ENCODE measurements around the gene KCNMA1. TPM values are rescaled to one million over a fixed set of nuclear protein-coding genes. Genes with fewer than 3 reads are reported as not detected.

Gene KCNMA1
- total RNA-seq, 2 donors from 2014 or later = 23.2 to 44.5 TPM

GRCh38 chr10:77486517-77486916, 151.1 kb downstream of the KCNMA1 start:
- H3K4me3 ChIP-seq = no peak overlapping the region
- TF ChIP-seq, protein P1, sequence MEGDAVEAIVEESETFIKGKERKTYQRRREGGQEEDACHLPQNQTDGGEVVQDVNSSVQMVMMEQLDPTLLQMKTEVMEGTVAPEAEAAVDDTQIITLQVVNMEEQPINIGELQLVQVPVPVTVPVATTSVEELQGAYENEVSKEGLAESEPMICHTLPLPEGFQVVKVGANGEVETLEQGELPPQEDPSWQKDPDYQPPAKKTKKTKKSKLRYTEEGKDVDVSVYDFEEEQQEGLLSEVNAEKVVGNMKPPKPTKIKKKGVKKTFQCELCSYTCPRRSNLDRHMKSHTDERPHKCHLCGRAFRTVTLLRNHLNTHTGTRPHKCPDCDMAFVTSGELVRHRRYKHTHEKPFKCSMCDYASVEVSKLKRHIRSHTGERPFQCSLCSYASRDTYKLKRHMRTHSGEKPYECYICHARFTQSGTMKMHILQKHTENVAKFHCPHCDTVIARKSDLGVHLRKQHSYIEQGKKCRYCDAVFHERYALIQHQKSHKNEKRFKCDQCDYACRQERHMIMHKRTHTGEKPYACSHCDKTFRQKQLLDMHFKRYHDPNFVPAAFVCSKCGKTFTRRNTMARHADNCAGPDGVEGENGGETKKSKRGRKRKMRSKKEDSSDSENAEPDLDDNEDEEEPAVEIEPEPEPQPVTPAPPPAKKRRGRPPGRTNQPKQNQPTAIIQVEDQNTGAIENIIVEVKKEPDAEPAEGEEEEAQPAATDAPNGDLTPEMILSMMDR (IDR thresholded peaks at IDR 0.05) = no peak
- H3K4me1 ChIP-seq = no peaks in the 10 kb centered on the region
- DNase-seq = no peak
- intact Hi-C loops (cut with DNase I) = no loop called here
- H3K9ac ChIP-seq (ENCODE audit: low read depth in 2 of 2, low read length in 2 of 2) = no peak overlapping the region
- no peaks in the 10 kb centered on the region for H3K9me3 ChIP-seq
- H3K36me3 ChIP-seq = no peaks in the 10 kb centered on the region
- no peaks in the 10 kb centered on the region for H3K27me3 ChIP-seq
- H3K27ac ChIP-seq = no peak overlapping the region

DNA sequence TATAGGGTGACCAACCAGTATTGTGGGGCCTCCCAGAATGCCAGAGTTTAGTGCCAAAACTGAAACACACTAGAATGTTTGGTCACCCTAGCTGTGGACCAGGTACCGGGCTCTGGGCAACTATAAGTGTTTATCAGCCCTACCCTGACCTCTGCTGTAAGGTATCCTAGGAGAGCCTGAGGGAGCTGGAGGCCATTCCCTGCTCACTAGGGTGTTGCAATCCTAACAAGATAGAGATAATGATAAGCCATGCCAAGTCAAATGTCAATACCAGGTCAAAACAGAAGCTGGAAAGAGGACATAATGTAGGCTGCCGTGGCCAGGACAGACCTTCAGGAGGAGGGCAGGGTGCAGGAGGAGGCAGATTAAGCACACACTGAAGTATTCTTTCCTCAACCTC, 151.8 kb downstream of the KCNMA1 start:
- Histone ChIP-seq H3K9me3 (no peaks in the 10 kb centered on the region), H3K36me3 (no peaks in the 10 kb centered on the region), H3K27me3 (no peaks in the 10 kb centered on the region), H3K27ac (no peak overlapping the region), H3K4me3 (no peak overlapping the region), H3K9ac (ENCODE audit: low read depth in 2 of 2, low read length in 2 of 2) (no peak overlapping the region), H3K4me1 (no peaks in the 10 kb centered on the region)
- DNase-seq = no peak
- intact Hi-C loops (cut with DNase I) = no loop called here
- TF ChIP-seq, protein P1 (IDR thresholded peaks at IDR 0.05) = no peak

DNA sequence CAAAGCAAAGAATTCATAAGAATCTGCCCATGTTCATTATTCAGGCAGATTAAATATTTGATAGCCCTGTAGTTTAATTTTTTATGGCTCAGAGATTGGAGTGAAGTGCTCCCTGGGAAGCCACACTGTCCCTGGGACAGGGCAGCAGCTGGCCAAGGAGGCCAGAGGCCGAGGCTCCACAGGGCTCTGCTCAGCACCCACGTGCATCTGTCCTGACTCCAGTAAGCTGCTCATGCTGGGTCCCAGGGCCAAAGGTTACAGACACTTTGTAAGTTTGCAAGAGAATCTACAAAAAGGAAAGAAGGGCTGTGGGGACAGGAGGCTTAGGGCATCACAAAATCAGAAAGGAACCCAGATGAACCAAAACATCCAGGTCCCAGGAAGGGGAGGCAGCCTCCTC, 155.5 kb downstream of the KCNMA1 start:
- H3K27me3 ChIP-seq = no peaks in the 10 kb centered on the region
- no peaks in the 10 kb centered on the region for H3K36me3 ChIP-seq
- intact Hi-C loops (cut with DNase I) = no loop called here
- no peak for DNase-seq
- H3K9me3 ChIP-seq = no peaks in the 10 kb centered on the region
- H3K4me3 ChIP-seq = no peak overlapping the region
- H3K9ac ChIP-seq (ENCODE audit: low read depth in 2 of 2, low read length in 2 of 2) = no peak overlapping the region
- H3K27ac ChIP-seq = no peak overlapping the region
- TF ChIP-seq, protein P1 (IDR thresholded peaks at IDR 0.05) = no peak
- no peaks in the 10 kb centered on the region for H3K4me1 ChIP-seq

DNA sequence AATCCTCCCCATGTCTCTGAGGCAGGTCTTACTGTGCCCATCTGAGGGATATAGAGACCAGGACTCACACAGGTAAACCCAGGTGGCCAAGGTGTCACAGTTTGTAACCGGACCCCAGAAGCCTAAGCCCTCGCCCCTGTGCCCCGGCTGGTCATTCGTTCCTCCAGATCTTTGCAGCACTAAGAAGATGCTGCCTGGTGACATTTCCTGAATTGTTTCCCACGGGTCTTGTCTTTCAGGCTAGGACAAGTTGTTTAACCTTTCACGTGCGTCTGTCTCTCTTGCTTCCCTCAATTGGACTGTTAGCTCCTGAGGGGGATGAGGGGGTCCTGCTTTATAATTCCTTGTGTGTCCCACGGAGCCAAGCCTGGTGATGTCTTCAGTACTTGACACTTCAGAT, 158.0 kb downstream of the KCNMA1 start:
- no peaks in the 10 kb centered on the region for H3K4me1 ChIP-seq
- no peaks in the 10 kb centered on the region for H3K36me3 ChIP-seq
- no peak overlapping the region for H3K4me3 ChIP-seq
- no peaks in the 10 kb centered on the region for H3K27me3 ChIP-seq
- TF ChIP-seq, protein P1 (IDR thresholded peaks at IDR 0.05) = no peak
- intact Hi-C loops (cut with DNase I) = no loop called here
- H3K9me3 ChIP-seq = no peaks in the 10 kb centered on the region
- DNase-seq = no peak
- H3K27ac ChIP-seq = no peak overlapping the region
- peak overlapping the region in 1 of 2 donors; percentile 2 for H3K9ac ChIP-seq (ENCODE audit: low read depth in 2 of 2, low read length in 2 of 2)

GRCh38 chr10:77478962-77479359, 158.6 kb downstream of the KCNMA1 start:
- H3K4me1 ChIP-seq = no peaks in the 10 kb centered on the region
- H3K36me3 ChIP-seq = no peaks in the 10 kb centered on the region
- no peak overlapping the region for H3K27ac ChIP-seq

More at GRCh38 chr10:77478962-77479359, 158.6 kb downstream of the KCNMA1 start:
- Histone ChIP-seq H3K27me3 (no peaks in the 10 kb centered on the region), H3K9ac (ENCODE audit: low read depth in 2 of 2, low read length in 2 of 2) (peak overlapping the region in 1 of 2 donors; percentile 2), H3K4me3 (no peak overlapping the region), H3K9me3 (no peaks in the 10 kb centered on the region)
- TF ChIP-seq, protein P1 (IDR thresholded peaks at IDR 0.05) = no peak
- no peak for DNase-seq
- intact Hi-C loops (cut with DNase I) = no loop called here
